ENCODE measurements around the gene LCOR. TPM values are rescaled to one million over a fixed set of nuclear protein-coding genes. Genes with fewer than 3 reads are reported as not detected.

The LCOR gene
- total RNA-seq, 1 donor from 2014 or later = 31.3 TPM

GRCh38 chr10:97034958-97035769, 203.1 kb downstream of the LCOR start:
- DNase-seq = no peak

- peak; percentile 17 for DNase-seq
These were observed 205.6 kb downstream of the LCOR start for GRCh38 chr10:97037365-97038361.

GRCh38 chr10:97038688-97039087, 206.6 kb downstream of the LCOR start:
- no peak for DNase-seq

GRCh38 chr10:97039538-97040247, 207.6 kb downstream of the LCOR start:
- DNase-seq = no peak

- no peak for DNase-seq
These were observed 208.1 kb downstream of the LCOR start for GRCh38 chr10:97040248-97040584.

- no peak for DNase-seq
These were observed 208.6 kb downstream of the LCOR start for GRCh38 chr10:97040706-97041105.

GRCh38 chr10:97042081-97042480, 210.0 kb downstream of the LCOR start:
- DNase-seq = no peak

- no peak for DNase-seq
These were observed 210.8 kb downstream of the LCOR start for GRCh38 chr10:97042716-97043562.

- no peak for DNase-seq
These were observed 211.4 kb downstream of the LCOR start for GRCh38 chr10:97043563-97043855.

Small RNAs within 50 kb of the gene (small RNA-seq; reads per million reads assigned to genes)
- not detected for gene HMGN2P35 (ENCODE audit: low replicate concordance)
- gene MIR607 (ENCODE audit: low replicate concordance) = not detected

Other genes starting within 250 kb of the LCOR start
- 83.2 TPM for gene TM9SF3, start 245.3 kb upstream of the LCOR start, total RNA-seq
- gene PIK3AP1, start 111.8 kb upstream of the LCOR start, total RNA-seq = 6.2 TPM

Measured in skin of body (tissue), 3 donors.